HG03039 (cell line): ENCODE results near the gene PRSS37.
"Not testable (repeated sequence)": the region's sequence is repeated elsewhere in the genome, so short reads cannot be mapped to it uniquely, and the experiment has no call there.

ENCODE experiments used
- ATAC-seq: cut with Tn5 transposase; IDR thresholded peaks from one replicate; pipeline ENCODE4 v1.9.1; 2021; ENCODE audit warnings: mild to moderate bottlenecking, moderate library complexity; ENCODE audit not compliant: unreplicated experiment

Gene PRSS37

DNA sequence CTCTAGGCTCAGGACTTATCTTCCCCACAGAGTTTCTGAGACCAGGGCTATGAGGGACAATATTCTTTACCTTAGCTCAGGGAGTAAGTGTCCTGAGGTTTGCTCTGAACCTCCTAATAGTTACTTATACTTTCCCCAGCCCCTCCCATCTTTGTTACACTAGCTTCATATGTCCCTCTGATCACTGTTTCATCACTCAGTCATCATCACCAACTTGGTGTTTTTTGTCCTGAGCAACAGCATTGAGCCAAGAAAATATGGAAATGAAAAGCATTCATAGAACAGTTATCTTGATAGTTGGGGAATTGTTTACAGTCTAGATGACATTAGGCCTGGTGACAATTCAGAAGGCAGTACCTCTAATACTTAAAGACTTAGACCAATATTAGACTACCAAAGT lies at the start of gene PRSS37:
Gene PRSS37, minus strand, starts transcription at position 101 of the 400 bp plus-strand sequence. CDS start 436 bp downstream, outside the sequence.
- no peak for ATAC-seq

DNA sequence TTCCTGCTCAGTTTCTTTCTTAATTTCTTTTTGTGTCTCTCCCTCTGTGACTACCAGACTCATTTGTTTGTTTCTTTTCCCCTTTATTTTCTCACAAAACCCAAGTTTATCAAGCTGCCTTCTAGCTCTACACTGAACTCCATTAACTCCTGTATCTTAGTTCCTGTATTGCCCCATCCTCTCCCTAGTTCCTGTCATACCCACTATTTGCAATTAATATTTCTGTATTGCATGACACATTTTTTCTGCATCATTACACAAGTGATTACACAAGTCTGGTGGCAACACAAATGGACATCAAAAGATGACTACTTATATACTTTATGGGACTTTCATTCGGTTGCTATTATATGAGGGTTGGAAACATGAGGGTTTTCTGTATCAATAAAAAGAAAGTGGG lies 48.0 kb upstream of the PRSS37 start:
- no peak for ATAC-seq

DNA sequence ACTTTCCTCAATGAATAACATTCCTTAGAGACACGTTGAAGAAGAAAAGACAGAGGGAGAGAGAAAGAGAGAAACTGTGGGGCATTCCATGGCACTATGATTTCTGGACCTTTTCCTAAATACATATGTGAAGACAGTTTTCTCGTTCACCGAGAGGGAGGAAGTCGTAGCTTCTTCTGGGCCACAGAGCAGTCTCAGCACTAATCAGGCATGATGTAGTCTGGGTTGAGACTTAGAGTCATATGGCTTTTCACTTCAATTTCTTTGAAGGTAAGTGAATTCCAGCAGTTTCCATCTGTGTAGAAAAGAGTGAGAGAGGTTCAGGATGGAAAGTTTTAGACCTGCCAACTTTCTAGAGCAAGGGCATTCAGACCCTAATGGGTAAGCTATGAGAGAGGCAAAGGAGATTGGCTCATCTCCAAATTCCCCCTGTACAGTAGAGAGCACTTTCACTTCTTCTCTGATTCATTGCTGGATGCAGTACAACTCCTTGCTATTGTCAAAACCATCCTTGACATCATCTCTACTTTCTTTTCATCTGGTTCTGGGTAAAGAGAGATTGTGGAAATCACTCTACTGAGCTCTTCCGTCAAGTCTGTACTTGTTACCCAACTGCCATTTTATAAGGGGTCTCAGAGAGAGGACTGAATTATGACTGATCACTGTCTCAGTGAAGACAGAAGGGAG lies 43.4 kb upstream of the PRSS37 start:
- ATAC-seq, result peak; percentile 70

DNA sequence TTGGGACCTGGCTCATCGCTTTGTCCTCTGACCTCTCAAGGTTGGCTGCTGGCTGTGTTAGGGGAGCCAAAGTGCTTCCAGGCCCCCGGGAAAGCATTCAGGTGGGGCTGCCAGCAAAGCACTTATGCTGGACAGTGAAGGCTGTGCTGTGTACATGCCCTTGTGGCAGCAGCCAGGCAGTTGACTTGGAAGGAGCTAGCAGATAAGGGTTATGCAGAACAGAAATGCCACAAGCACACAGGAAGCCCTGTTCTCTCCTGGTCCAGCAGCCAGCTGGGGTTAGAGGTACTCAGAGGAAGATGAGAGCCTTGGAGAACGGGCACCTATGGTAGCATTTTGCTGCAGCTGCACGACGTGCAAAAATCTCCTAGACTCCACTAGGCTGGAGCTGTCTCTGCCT lies 39.7 kb upstream of the PRSS37 start:
- ATAC-seq, result no peak

DNA sequence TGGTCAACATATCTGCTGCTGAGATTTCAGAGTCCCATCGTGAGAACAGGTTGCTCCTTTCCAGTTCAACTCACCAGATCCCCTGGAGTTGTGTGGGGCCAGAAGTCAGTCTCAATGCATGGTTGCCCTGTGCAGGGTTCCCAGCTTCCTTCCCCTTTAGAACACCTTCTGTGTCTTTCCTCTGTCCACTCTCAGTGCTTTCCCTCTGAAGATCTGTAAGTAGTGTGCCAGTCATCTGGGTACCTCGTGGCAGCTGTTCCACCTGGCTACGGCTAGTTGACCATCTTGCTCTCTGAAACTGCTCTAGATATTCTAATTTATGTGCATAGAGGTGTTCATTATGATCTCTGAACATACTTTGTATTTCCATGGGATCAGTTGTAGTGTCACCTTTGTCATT lies 36.1 kb upstream of the PRSS37 start:
- ATAC-seq, result no peak

- no peak for ATAC-seq
These were observed 35.1 kb upstream of the PRSS37 start for GRCh38 chr7:141876371-141876770.

GRCh38 chr7:141875453-141875852 lies 34.2 kb upstream of the PRSS37 start:
- ATAC-seq, result no peak

GRCh38 chr7:141874787-141875186 lies 33.5 kb upstream of the PRSS37 start:
- ATAC-seq, result no peak

- ATAC-seq, result no peak
These were observed 31.6 kb upstream of the PRSS37 start for GRCh38 chr7:141872931-141873330.

- ATAC-seq, result no peak
These were observed 25.7 kb upstream of the PRSS37 start for GRCh38 chr7:141866974-141867373.

GRCh38 chr7:141864765-141865447 lies 23.6 kb upstream of the PRSS37 start:
- no peak for ATAC-seq

- ATAC-seq, result no peak
These were observed 18.9 kb upstream of the PRSS37 start for GRCh38 chr7:141860207-141860606.

DNA sequence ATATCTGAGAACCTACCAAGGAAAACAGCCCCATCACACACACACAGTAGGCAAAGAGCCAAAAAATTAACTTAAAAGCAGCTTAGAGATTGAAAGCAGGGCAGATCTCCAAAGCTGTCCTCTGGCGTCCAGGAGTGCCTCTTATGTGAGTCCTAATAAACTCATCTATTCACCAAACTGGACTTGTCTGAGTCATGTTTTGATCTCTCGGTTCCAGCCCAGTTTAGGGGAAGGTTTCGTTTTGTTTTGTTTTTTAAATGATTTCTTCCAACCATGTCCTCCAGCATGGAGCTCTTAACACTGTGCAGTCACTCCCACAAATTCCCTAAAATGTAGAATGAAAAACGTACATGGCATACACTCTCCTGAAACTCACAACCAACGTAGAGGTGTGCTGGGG lies 6.7 kb upstream of the PRSS37 start:
- no peak for ATAC-seq

GRCh38 chr7:141844256-141844655 lies 3.0 kb upstream of the PRSS37 start:
- no peak for ATAC-seq

DNA sequence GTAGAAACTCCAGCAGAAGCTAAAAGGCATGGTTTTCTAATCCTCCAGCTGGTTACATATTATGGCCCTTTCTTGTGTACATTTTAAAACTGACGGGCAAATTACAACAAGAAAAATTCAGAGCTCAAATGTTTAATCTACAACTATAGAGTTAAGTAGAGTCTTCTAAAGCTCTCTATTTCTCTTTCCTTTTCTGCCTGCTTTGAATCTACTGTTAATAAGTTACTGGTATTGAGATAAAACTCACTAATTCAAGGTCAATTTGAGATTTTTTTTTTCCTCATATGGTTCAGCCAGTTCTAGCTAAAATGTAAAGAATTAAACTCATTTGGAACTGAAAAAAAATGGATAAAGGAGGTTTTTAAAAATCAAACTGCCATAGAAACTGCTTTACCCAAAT lies 1.6 kb upstream of the PRSS37 start:
- no peak for ATAC-seq

GRCh38 chr7:141840708-141841107 lies 577 bp downstream of the PRSS37 start:
- no peak for ATAC-seq

DNA sequence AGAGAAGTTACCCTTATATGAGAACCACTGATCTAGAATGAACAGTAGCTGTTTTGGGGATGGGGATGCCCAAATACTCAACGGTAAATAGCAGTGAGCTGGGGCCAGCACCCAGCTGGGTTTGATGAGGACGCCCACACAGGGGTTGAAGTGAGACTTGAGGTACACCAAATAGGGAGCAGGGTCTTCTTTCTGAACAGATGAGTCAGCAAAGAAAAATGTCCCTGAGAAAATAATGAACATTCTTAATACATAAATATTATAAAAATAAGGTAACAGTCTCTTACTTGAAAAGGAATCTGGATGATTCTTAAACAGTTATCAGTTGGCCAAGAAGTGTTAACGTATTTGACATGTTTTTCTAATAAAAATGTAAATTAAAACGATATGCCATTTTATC lies 2.0 kb downstream of the PRSS37 start:
- ATAC-seq, result no peak

GRCh38 chr7:141838581-141838980 lies 2.7 kb downstream of the PRSS37 start:
- ATAC-seq, result no peak

DNA sequence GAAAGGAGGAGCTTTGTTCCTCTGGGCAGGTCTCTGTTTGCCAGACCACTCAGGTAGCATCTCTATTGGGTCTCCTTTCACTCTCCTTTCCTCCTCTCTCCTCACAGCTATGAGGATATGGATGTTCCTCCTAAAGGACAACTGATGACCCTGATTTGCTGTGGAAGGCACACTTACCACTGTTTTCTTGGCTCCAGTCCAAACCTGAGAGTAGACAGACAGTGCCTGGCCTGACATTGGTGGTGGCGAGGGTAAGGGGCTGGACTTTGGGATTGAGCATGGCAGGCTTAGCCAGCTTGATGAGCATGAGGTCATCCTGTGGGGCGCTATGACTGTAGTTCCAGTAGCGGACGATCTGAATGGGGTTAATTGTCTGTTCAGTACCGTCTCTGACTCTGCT lies 3.6 kb downstream of the PRSS37 start:
- ATAC-seq, result no peak

DNA sequence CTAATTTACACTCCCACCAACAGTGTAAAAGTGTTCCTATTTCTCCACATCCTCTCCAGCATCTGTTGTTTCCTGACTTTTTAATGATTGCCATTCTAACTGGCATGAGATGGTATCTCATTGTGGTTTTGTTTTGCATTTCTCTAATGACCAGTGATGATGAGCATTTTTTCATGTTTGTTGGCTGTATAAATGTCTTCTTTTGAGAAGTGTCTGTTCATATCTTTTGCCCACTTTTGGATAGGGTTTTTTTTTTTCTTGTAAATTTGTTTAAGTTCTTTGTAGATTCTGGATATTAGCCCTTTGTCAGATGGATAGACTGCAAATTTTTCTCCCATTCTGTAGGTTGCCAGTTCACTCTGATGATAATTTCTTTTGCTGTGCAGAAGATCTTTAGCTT lies 18.9 kb downstream of the PRSS37 start:
- ATAC-seq, result not testable (repeated sequence)

- ATAC-seq, result no peak
These were observed 21.2 kb downstream of the PRSS37 start for GRCh38 chr7:141820067-141820466.

GRCh38 chr7:141792526-141792925 lies 48.8 kb downstream of the PRSS37 start:
- no peak for ATAC-seq

GRCh38 chr7:141789917-141790316 lies 51.4 kb downstream of the PRSS37 start, which contains the start of gene TAS2R5:
TSS of gene TAS2R5 (plus strand) at chr7:141790217. CDS start at chr7:141790362, 145 bp downstream.
- ATAC-seq, result no peak
